Measurements from ENCODE around the gene OLFML2B.

DNA sequence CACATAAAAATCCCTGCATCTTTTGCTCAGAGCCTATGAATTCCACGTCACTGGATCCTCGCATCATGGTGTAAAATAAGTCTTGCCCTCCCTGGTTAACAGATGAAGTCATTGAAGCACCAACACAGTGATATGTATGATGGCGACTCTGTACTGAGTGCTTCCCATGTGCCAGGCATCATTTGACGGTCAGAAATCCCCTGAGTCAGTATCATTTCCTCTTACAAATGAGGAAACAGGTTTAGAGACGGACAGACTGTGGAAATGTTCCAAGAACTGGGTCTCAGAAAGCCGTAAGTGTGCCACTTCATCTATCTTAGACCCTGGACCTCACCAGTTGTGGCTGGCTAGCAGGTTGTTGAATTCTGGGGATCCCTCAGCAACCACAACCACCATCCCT is 5.1 kb upstream of the OLFML2B start:
- TF ChIP-seq, protein P1, sequence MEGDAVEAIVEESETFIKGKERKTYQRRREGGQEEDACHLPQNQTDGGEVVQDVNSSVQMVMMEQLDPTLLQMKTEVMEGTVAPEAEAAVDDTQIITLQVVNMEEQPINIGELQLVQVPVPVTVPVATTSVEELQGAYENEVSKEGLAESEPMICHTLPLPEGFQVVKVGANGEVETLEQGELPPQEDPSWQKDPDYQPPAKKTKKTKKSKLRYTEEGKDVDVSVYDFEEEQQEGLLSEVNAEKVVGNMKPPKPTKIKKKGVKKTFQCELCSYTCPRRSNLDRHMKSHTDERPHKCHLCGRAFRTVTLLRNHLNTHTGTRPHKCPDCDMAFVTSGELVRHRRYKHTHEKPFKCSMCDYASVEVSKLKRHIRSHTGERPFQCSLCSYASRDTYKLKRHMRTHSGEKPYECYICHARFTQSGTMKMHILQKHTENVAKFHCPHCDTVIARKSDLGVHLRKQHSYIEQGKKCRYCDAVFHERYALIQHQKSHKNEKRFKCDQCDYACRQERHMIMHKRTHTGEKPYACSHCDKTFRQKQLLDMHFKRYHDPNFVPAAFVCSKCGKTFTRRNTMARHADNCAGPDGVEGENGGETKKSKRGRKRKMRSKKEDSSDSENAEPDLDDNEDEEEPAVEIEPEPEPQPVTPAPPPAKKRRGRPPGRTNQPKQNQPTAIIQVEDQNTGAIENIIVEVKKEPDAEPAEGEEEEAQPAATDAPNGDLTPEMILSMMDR (IDR thresholded peaks at IDR 0.05): no peak
- TF ChIP-seq POLR2A (IDR thresholded peaks at IDR 0.05) (no peak), POLR2AphosphoS5 (IDR thresholded peaks at IDR 0.05) (no peak)
